Activated B cell treated with CpG ODN at 0.5 μM for 24 hours (primary cell): ENCODE results near the gene SCAND1. TPM values are rescaled to one million over a fixed set of nuclear protein-coding genes. Genes with fewer than 3 reads are reported as not detected.

Source experiments
- ATAC-seq: fragments of 200-7000 bp; cut with Tn5 transposase; one replicate; pipeline ENCODE4 v1.10.0; 2021; ENCODE audit warnings: low read depth, mild to moderate bottlenecking, moderate library complexity
- CTCF ChIA-PET: fragments of 350-600 bp; sonication (Branson Sonifier 250); formaldehyde crosslinking; loops from one replicate; lab custom pipeline; 2021; ENCODE audit warnings: antibody characterized with exemption; lab: Charles Lee
- POLR2A ChIA-PET: fragments of 350-600 bp; sonication (Branson Sonifier 250); formaldehyde crosslinking; loops from one replicate; lab custom pipeline; 2021; ENCODE audit warnings: antibody characterized with exemption; lab: Charles Lee
- DNase-seq: peaks from one replicate; pipeline ENCODE4 v3.0.0; 2022
- H3K27ac Mint-ChIP-seq: one replicate; pipeline ENCODE4 v1.8.0; 2020; ENCODE audit warnings: mixed read lengths
- H3K27me3 Mint-ChIP-seq: one replicate; pipeline ENCODE4 v1.8.0; 2021; ENCODE audit warnings: mixed read lengths
- H3K36me3 Mint-ChIP-seq: one replicate; pipeline ENCODE4 v1.8.0; 2021; ENCODE audit warnings: low read depth, mixed read lengths
- H3K4me1 Mint-ChIP-seq: one replicate; pipeline ENCODE4 v1.8.0; 2021; ENCODE audit warnings: mixed read lengths
- H3K4me3 Mint-ChIP-seq: one replicate; pipeline ENCODE4 v1.8.0; 2020; ENCODE audit warnings: mild to moderate bottlenecking, mixed read lengths
- H3K9me3 Mint-ChIP-seq: one replicate; pipeline ENCODE4 v1.8.0; 2020; ENCODE audit warnings: mixed read lengths
- intact Hi-C: fragments of 100-400 bp; cut with micrococcal nuclease; formaldehyde crosslinking; loops from one replicate; pipeline ENCODE4 v1.15.1; 2024
- total RNA-seq: library from RNA; stranded (reverse); gene quantifications from 2 replicates; pipeline ENCODE4 v1.2.3, GENCODE V29; 2022
- TF ChIP-seq, protein P1 (sequence below): fragments of 200-600 bp; IDR thresholded peaks from one replicate; pipeline ENCODE4 v1.8.0; 2022; ENCODE audit warnings: antibody characterized with exemption, mild to moderate bottlenecking

The SCAND1 gene
- total RNA-seq, 1 donor from 2014 or later: 35.9 TPM

DNA sequence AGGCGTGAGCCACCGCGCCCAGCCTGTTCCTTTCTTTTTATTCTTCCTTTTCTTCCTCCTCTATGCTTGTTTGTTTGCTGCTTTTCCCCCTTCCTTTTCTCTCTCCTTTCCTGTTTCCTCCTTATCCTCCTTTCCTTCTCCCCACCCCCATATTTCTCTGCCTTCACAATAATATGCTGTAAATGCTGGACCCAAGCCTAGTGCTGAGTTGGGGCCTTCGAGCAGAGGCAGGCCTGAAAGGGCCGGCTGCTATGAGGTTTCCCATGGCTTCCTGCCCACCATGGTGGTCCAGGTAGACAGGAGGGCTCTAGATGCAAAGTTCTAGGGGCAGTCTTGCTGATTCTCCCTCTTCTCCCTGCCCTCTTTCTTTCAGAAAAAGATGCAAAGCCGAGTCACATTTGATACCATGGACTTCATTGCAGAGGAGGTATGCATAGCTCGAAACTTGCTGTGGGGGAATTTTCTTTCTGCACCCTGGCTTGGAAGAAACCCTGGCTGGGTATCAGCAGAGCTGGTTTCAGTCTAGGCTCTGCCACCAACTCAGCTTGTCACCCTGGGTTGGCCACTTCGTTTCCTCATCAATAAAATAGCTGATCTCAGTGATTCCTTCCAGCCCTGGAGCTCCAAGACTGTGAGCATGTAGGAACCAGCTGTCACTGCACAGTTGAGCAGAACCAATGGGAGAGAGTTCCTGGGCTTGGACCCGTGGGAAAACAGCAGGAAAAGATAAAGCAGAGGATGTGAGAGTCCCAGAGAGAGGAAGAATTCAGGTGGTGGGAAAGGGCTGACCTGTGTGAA lies 21.5 kb upstream of the SCAND1 start:
- CTCF ChIA-PET: interaction anchor here (0.8 kb wide), 1 partner anchor 21 kb away, joined by 3 read pairs; no protein-coding TSS in a partner anchor
- Mint-ChIP-seq H3K4me1 (no peaks in the 10 kb centered on the region), H3K36me3 (no peaks in the 10 kb centered on the region), H3K9me3 (peaks cover 4% of the 10 kb centered on the region), H3K27ac (no peak overlapping the region), H3K4me3 (no peak overlapping the region), H3K27me3 (peaks cover 3% of the 10 kb centered on the region)
- TF ChIP-seq, protein P1, sequence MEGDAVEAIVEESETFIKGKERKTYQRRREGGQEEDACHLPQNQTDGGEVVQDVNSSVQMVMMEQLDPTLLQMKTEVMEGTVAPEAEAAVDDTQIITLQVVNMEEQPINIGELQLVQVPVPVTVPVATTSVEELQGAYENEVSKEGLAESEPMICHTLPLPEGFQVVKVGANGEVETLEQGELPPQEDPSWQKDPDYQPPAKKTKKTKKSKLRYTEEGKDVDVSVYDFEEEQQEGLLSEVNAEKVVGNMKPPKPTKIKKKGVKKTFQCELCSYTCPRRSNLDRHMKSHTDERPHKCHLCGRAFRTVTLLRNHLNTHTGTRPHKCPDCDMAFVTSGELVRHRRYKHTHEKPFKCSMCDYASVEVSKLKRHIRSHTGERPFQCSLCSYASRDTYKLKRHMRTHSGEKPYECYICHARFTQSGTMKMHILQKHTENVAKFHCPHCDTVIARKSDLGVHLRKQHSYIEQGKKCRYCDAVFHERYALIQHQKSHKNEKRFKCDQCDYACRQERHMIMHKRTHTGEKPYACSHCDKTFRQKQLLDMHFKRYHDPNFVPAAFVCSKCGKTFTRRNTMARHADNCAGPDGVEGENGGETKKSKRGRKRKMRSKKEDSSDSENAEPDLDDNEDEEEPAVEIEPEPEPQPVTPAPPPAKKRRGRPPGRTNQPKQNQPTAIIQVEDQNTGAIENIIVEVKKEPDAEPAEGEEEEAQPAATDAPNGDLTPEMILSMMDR: no peak
- intact Hi-C loops: no loop called here
- POLR2A ChIA-PET: interaction anchor here (0.7 to 0.9 kb wide), 2 partner anchors 10 to 75 kb away, joined by 3 to 7 read pairs; no protein-coding TSS in a partner anchor
- DNase-seq: no peak
- ATAC-seq: no peak

DNA sequence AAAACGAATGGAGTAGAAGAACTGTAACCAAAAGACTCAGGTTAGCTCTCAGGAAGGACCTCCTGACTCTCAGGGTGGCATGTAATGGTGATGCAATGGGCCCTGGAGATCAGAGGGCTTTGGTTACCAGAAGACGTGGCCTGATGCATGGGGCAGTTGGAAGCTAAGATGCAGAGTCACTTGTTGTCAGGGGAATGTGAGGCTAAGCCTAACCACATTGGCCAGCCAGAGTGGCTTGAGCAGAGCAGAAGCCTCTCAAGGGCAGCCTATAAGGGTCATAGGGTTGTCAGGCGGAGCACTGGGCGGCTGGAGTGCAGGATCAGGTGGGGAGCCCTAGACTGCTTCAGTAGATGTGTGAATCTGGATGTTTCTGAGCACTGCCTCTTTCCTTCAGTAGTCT lies 20.0 kb upstream of the SCAND1 start:
- H3K4me3 Mint-ChIP-seq: no peak overlapping the region
- peaks cover 4% of the 10 kb centered on the region for H3K9me3 Mint-ChIP-seq
- DNase-seq (no peak), ATAC-seq (no peak)
- POLR2A ChIA-PET: no interaction called here
- H3K36me3 Mint-ChIP-seq: no peaks in the 10 kb centered on the region
- no peaks in the 10 kb centered on the region for H3K4me1 Mint-ChIP-seq
- CTCF ChIA-PET: interaction anchor here (0.9 kb wide), 1 partner anchor 21 kb away, joined by 3 read pairs; no protein-coding TSS in a partner anchor
- intact Hi-C loops: no loop called here
- no peaks in the 10 kb centered on the region for H3K27me3 Mint-ChIP-seq
- TF ChIP-seq, protein P1: no peak
- no peak overlapping the region for H3K27ac Mint-ChIP-seq

DNA sequence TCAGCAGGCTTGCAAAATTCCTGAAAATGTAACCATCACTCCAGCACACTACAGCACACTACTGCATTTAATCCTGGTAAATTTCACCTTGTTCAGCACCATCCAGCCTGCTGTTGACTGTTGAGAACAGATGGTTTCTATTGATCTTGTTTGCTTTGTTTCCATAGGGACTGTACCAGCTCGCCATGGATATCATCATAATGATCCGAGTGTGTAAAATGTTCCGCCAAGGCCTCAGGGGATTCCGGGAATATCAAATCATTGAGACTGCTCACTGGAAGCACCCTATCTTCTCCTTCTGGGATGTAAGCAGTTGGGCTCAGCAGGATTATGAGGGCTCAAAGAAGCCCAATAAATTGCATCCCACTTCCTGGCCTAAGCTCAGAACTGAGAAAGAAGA lies 18.2 kb upstream of the SCAND1 start:
- TF ChIP-seq, protein P1: no peak
- DNase-seq: no peak
- intact Hi-C loops: no loop called here
- ATAC-seq: no peak
- Mint-ChIP-seq H3K4me1 (no peaks in the 10 kb centered on the region), H3K4me3 (no peak overlapping the region), H3K27ac (no peak overlapping the region), H3K9me3 (peaks cover 4% of the 10 kb centered on the region), H3K27me3 (no peaks in the 10 kb centered on the region), H3K36me3 (no peaks in the 10 kb centered on the region)
- CTCF ChIA-PET: no interaction called here
- POLR2A ChIA-PET: no interaction called here

DNA sequence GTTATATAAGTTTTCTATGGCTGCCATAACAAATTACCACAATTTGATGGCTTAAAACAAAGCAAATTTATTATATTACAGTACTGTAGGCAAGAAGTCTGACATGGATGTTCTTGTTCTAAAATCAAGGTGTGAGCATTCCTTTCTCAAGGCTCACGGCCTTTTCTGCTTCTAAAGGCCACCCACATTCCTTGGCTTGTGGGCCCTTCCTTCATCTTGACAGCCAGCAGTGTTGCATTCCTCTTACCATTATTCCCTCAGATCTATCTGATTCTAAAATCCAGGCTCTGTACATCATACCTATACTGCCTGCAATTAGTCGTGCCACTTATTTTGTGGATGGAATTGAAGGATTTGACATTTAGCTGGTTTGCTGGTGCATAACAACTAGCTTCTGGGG lies 17.7 kb upstream of the SCAND1 start:
- H3K9me3 Mint-ChIP-seq: peaks cover 4% of the 10 kb centered on the region
- ChIA-PET POLR2A (no interaction called here), CTCF (no interaction called here)
- intact Hi-C loops: no loop called here
- H3K27ac Mint-ChIP-seq: no peak overlapping the region
- ATAC-seq: no peak
- TF ChIP-seq, protein P1: no peak
- no peak for DNase-seq
- H3K4me3 Mint-ChIP-seq: no peak overlapping the region
- no peaks in the 10 kb centered on the region for H3K36me3 Mint-ChIP-seq
- no peaks in the 10 kb centered on the region for H3K27me3 Mint-ChIP-seq
- H3K4me1 Mint-ChIP-seq: no peaks in the 10 kb centered on the region

- no peaks in the 10 kb centered on the region for H3K4me1 Mint-ChIP-seq
- TF ChIP-seq, protein P1: no peak
- no peaks in the 10 kb centered on the region for H3K36me3 Mint-ChIP-seq
- H3K27ac Mint-ChIP-seq: no peak overlapping the region
- H3K9me3 Mint-ChIP-seq: peaks cover 4% of the 10 kb centered on the region
- ATAC-seq: no peak
- intact Hi-C loops: no loop called here
- ChIA-PET CTCF (no interaction called here), POLR2A (interaction anchor here (1.2 kb wide), 1 partner anchor 15 kb away, joined by 3 read pairs; the partner anchor contains the start of gene SCAND1)
- H3K27me3 Mint-ChIP-seq: no peaks in the 10 kb centered on the region
- DNase-seq: no peak
- no peak overlapping the region for H3K4me3 Mint-ChIP-seq
These were observed 14.6 kb upstream of the SCAND1 start for GRCh38 chr20:35968930-35969329.
